GM20000 (cell line): ENCODE data around the gene MATK.

Experiments
- DNase-seq: peaks from one replicate; pipeline ENCODE4 v3.0.0; 2012; ENCODE audit warnings: low spot score
- TF ChIP-seq, protein P1 (sequence below): IDR thresholded peaks from 2 replicates; pipeline ENCODE4 v1.5.1; 2012; ENCODE audit warnings: mild to moderate bottlenecking, control low read depth; ENCODE audit errors: extremely low read depth, missing control alignments

MATK gene

DNA sequence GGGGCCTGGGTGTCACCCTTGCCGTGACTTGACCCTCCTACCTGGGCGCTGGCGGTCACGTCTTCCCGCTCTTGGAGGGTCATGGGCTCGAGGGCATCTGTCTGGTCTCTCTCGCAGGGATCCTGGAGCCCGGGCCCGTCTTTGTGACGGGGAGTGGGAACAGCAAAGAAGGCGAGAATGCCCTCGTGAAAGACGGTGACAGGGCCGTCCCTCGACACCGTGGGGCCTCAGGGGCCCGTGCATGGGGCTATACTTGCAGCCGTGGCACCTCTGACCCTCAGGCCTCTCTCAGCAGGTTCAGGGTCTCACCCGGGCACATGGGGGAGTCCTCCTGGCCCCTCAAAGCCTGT is 20.9 kb upstream of the MATK start:
- TF ChIP-seq, protein P1, sequence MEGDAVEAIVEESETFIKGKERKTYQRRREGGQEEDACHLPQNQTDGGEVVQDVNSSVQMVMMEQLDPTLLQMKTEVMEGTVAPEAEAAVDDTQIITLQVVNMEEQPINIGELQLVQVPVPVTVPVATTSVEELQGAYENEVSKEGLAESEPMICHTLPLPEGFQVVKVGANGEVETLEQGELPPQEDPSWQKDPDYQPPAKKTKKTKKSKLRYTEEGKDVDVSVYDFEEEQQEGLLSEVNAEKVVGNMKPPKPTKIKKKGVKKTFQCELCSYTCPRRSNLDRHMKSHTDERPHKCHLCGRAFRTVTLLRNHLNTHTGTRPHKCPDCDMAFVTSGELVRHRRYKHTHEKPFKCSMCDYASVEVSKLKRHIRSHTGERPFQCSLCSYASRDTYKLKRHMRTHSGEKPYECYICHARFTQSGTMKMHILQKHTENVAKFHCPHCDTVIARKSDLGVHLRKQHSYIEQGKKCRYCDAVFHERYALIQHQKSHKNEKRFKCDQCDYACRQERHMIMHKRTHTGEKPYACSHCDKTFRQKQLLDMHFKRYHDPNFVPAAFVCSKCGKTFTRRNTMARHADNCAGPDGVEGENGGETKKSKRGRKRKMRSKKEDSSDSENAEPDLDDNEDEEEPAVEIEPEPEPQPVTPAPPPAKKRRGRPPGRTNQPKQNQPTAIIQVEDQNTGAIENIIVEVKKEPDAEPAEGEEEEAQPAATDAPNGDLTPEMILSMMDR = no peak
- DNase-seq = no peak

DNA sequence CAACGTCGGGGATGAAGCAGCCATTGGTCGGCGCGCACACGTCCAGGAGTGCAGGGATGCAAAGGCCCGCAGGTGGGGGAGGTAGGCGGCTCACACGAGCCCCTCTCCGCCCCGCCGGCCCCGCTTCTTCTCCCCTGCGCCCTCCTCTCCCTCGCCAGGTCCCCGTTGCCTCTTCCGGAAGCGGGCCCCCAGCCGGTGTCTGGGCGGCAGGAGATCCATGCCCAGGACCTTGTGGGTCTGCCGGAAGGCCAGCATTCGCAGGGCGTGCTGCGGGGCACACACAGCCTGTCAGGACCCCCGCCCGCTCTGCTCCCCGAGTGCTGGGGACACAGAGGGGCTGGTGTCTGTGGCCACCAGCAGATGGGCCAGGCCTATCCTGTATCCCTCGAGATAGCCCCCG is 19.7 kb upstream of the MATK start:
- TF ChIP-seq, protein P1 = no peak
- DNase-seq = no peak

DNA sequence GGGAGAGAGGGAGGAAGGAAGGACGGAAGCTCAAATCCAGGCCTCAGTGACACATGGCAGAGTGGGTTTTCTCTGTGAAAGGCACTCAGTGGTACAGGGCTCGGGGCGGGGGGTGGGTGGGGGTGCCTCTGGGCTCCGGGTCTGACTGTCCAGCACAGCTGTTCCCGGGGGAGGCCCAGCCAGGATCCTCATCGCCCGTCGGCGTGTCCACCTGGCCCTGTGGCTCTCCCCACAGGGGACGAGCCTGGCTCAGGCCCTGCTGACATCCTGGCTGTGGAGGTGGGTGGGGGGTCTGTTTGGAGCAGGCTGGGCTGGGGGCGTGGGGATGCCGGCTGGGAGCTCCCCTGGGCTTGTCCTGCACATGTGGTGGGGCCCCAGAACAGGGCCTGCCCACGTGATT is 18.2 kb upstream of the MATK start:
- DNase-seq = no peak

DNA sequence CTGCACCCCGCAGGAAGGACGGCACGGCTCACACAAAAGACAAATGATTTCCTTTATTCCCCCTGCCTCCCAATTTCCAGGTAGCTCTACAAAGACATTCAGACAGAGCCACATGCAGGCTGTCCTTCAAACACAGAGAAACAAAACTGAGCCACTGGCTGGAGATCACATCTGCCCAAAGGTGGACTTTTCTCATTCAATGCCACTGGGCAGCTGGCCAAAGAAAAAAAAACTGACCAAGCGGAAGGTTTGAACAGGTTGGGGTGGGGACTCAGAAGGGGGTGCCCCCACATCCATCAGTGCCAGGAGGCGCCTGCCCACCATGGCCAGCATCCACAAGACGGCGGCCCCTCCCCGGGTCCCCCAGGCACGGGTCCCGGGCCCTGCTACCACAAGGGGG is 17.8 kb upstream of the MATK start:
- TF ChIP-seq, protein P1 = no peak
- DNase-seq = no peak

More for the DNA sequence above, 18.2 kb upstream of the MATK start:
- TF ChIP-seq, protein P1 = no peak

DNA sequence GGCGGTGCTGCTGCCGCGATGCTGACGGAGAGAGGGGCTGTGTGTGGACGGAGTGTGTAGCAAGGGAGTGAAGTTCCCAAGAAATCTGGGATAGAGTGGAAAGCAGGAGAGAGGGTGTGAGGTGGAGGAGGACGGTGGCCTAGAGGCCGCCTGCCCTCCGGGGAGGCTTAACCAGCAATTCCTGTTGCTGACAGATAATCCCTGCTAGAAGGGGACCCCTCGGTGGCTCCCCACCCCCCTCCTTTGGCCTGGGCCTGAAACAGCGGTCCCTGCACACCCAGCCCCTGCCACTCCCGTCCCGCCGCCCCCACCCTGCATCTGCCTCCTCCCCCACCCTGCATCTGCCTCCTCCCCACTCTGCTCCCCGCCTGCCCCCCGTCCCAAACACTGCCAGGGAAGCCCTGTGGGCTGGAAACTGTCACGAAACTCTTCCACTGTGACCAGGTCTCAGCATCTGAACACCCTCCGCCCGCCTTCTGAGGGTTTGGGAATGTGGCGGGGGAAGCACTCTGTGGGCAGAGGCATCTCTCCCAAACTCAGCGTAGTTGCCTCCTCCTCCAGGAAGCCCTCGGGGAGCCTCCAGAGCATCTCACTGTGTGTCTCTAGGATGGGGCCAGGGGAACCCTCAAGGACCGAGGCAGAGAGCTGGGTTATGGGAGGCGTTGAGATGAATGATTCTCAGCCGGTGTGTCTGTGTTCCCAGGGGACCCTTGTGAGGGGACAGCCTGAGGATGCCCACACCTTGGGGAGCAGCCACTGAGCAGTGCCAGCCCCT is 17.1 kb upstream of the MATK start:
- DNase-seq = no peak
- TF ChIP-seq, protein P1 = no peak

DNA sequence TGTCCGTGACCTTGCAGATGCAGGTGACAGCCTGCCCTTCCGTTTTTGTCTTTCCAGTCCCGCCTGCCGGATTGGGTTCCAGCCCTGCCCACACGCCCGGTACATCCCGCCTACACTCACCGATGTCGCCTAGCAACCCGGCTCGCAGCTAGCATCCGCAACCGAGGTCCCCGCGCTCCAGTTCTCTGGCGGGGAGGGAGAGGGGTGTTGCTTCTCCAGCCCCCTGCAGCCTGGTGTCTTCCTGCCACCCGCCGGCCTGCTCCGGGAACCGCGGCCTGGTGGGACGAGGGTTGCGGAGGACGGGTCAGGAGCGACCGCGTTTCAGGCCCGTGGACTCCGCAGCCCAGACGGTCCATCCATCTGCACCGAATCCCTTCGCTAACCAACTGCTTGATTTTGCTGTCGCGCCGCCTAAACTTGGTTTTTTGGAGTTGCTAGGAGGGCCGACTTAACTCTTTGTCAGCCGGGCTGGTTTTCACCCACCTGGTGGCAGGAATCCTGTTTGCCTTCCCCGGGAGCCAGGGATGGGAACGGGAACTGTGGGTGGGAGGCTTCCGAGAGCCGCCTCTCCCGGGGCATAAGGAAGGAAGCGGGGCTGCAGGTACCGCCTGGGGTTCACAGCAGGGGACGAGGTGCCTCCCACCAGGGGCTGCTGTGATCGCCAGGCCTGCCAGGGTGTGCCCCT is 15.4 kb upstream of the MATK start:
- DNase-seq = no peak
- TF ChIP-seq, protein P1 = no peak

DNA sequence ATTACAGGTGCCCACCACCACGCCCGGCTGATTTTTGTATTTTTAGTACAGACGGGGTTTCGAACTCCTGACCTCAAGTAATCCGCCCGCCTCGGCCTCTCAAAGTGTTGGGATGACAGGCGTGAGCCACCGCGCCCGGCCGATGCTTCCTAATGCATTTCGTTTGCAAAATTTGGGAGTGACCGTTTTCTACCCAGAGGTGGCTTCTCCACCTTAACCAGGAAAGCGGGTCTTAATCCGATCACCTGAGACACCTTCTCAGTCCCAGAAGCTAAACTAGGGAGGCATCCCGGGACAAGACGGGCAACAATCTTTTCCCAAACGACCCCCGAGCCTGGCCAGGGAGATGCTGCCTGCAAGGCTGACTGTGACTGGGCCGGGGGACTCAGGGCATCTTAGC is 14.8 kb upstream of the MATK start:
- DNase-seq = no peak
- TF ChIP-seq, protein P1 = no peak
